Measurements from ENCODE around the gene ARHGAP44.

- TF ChIP-seq CTCF (IDR thresholded peaks at IDR 0.05; ENCODE audit: borderline replicate concordance, extremely low read depth, low read length, poor library complexity, severe bottlenecking) = no peak
- TF ChIP-seq EZH2 (IDR thresholded peaks at IDR 0.05; ENCODE audit: borderline replicate concordance, low read depth, low read length, severe bottlenecking) = no peak
Measured at GRCh38 chr17:12839042-12839441, 49.7 kb downstream of the ARHGAP44 start.
